ENCODE data around the gene DMD.

The DMD gene

GRCh38 chrX:32024072-32024471, 1187.3 kb downstream of the DMD start:
- TF ChIP-seq CTCF (IDR thresholded peaks at IDR 0.05; ENCODE audit: insufficient read depth, low read depth, low read length, missing control alignments) = no peak
- DNase-seq (ENCODE audit: low read depth) = no peak
- H3K4me3 ChIP-seq (ENCODE audit: low read depth, low read length) = no peak overlapping the region

- no peak for TF ChIP-seq CTCF (IDR thresholded peaks at IDR 0.05; ENCODE audit: insufficient read depth, low read depth, low read length, missing control alignments)
- no peak overlapping the region for H3K4me3 ChIP-seq (ENCODE audit: low read depth, low read length)
- DNase-seq (ENCODE audit: low read depth) = no peak
These were observed 1195.2 kb downstream of the DMD start for GRCh38 chrX:32016195-32016594.

GRCh38 chrX:32010948-32011347, 1200.4 kb downstream of the DMD start:
- no peak for TF ChIP-seq CTCF (IDR thresholded peaks at IDR 0.05; ENCODE audit: insufficient read depth, low read depth, low read length, missing control alignments)
- no peak for DNase-seq (ENCODE audit: low read depth)
- no peak overlapping the region for H3K4me3 ChIP-seq (ENCODE audit: low read depth, low read length)

- no peak overlapping the region for H3K4me3 ChIP-seq (ENCODE audit: low read depth, low read length)
- no peak for TF ChIP-seq CTCF (IDR thresholded peaks at IDR 0.05; ENCODE audit: insufficient read depth, low read depth, low read length, missing control alignments)
- no peak for DNase-seq (ENCODE audit: low read depth)
These were observed 1201.1 kb downstream of the DMD start for GRCh38 chrX:32010212-32010611.

- no peak overlapping the region for H3K4me3 ChIP-seq (ENCODE audit: low read depth, low read length)
- no peak for DNase-seq (ENCODE audit: low read depth)
- TF ChIP-seq CTCF (IDR thresholded peaks at IDR 0.05; ENCODE audit: insufficient read depth, low read depth, low read length, missing control alignments) = no peak
These were observed 1217.7 kb downstream of the DMD start for GRCh38 chrX:31993637-31994036.

- no peak for DNase-seq (ENCODE audit: low read depth)
- TF ChIP-seq CTCF (IDR thresholded peaks at IDR 0.05; ENCODE audit: insufficient read depth, low read depth, low read length, missing control alignments) = no peak
- no peak overlapping the region for H3K4me3 ChIP-seq (ENCODE audit: low read depth, low read length)
These were observed 1222.4 kb downstream of the DMD start for GRCh38 chrX:31988975-31989374.

- TF ChIP-seq CTCF (IDR thresholded peaks at IDR 0.05; ENCODE audit: insufficient read depth, low read depth, low read length, missing control alignments) = no peak
- DNase-seq (ENCODE audit: low read depth) = no peak
These were observed 1229.7 kb downstream of the DMD start for GRCh38 chrX:31981546-31982062.

More at GRCh38 chrX:31981546-31982062, 1229.7 kb downstream of the DMD start:
- no peak overlapping the region for H3K4me3 ChIP-seq (ENCODE audit: low read depth, low read length)
